ENCODE data around the gene NPTX1. TPM values are rescaled to one million over a fixed set of nuclear protein-coding genes. Genes with fewer than 3 reads are reported as not detected.

The NPTX1 gene
- total and polyA plus RNA-seq, 2 donors (not counting 1 experiment from before 2014, with no cell fraction given): 0.07 to 0.57 TPM

GRCh38 chr17:80423536-80424225 lies 52.7 kb downstream of the NPTX1 start:
- H3K4me1 ChIP-seq (ENCODE audit: control insufficient read depth in 2 of 2, insufficient read depth in 2 of 2, low read length in 2 of 2): peaks cover 37 to 39% of the 10 kb centered on the region in 2 donors
- TF ChIP-seq CTCF (IDR thresholded peaks at IDR 0.05) (no peak), EZH2 (IDR thresholded peaks at IDR 0.05; ENCODE audit: borderline replicate concordance, insufficient read depth, low read depth, low read length, poor library complexity, severe bottlenecking) (no peak)
- H3K36me3 ChIP-seq (replicated peaks in 1 of 2; ENCODE audit: control extremely low read depth in 1 of 2, control insufficient read depth in 1 of 2, extremely low read depth in 1 of 2, insufficient read depth in 2 of 2, low read length in 1 of 2): peaks cover 0 to 8% of the 10 kb centered on the region in 2 experiments
- peak overlapping the region; percentile 68 for H3K4me2 ChIP-seq (replicated peaks; ENCODE audit: low read depth, low read length, poor library complexity, severe bottlenecking)
- intact Hi-C loops (cut with micrococcal nuclease): no loop called here
- H3K4me3 Mint-ChIP-seq: no peak overlapping the region
- no peak for ATAC-seq (ENCODE audit: low read depth)
- no peak for DNase-seq
- ChIA-PET POLR2A (interaction anchor here (0.9 kb wide), 1 partner anchor 45 kb away, joined by 3 read pairs; no protein-coding TSS in a partner anchor), CTCF (interaction anchor here (1.0 to 6.7 kb wide), 4 partner anchors 152 to 600 kb away, joined by 3 to 75 read pairs (median 6); no protein-coding TSS in a partner anchor)
- H3K9me3 Mint-ChIP-seq (ENCODE audit: insufficient read depth): no peaks in the 10 kb centered on the region
- no peak overlapping the region for H3K27ac Mint-ChIP-seq
- H3K79me2 ChIP-seq (ENCODE audit: control insufficient read depth, insufficient read depth, low read length): peaks cover 3% of the 10 kb centered on the region
- H2AFZ ChIP-seq (ENCODE audit: insufficient read depth, low read depth, low read length, poor library complexity, severe bottlenecking): no peak overlapping the region
- no peaks in the 10 kb centered on the region for H3K27me3 Mint-ChIP-seq
- no peaks in the 10 kb centered on the region for H3K9me3 ChIP-seq (ENCODE audit: control extremely low read depth in 1 of 3, control insufficient read depth in 2 of 3, insufficient read depth in 1 of 3, low read length in 2 of 3)
- 82% methylated on average over 12 of the region's 13 CpGs for WGBS (ENCODE audit: insufficient coverage)
- peak overlapping the region in 1 of 2 donors; percentile 22 for H3K27ac ChIP-seq (ENCODE audit: low read length in 2 of 2)
- no peaks in the 10 kb centered on the region for H4K20me1 ChIP-seq (ENCODE audit: control insufficient read depth, insufficient read depth, low read length, poor library complexity, severe bottlenecking)
- H3K4me1 Mint-ChIP-seq: peaks cover 27% of the 10 kb centered on the region
- peak overlapping the region; percentile 39 for H3K9ac ChIP-seq (ENCODE audit: low read length)
- peaks cover 0 to 3% (median 0%) of the 10 kb centered on the region in 4 experiments for H3K27me3 ChIP-seq (replicated peaks in 1 of 4; ENCODE audit: control extremely low read depth in 1 of 4, control insufficient read depth in 3 of 4, insufficient read depth in 4 of 4, low read length in 3 of 4)
- H3K4me3 ChIP-seq (ENCODE audit: control extremely low read depth in 1 of 5, extremely low read depth in 1 of 5, insufficient read depth in 1 of 5, low read depth in 2 of 5, low read length in 4 of 5): no peak overlapping the region

DNA sequence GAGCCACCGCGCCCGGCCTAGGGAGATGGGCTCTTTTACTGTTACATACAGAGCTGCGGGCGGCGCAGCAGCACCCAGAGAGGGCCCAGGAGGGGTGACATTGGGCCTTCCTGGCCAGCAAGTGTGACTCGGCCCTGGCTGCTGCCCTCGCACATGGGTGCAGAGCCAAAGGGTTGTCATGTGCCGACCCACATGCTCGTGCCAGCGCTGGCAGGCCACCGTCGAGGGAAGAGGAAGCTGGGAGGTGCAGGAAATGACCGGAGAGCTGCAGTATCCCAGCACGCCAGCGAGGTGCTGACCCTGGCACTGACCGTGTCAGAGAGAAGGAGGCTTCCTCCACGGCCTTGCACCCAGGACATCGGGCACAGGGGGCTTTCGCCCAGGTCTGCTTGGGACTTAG lies 53.4 kb downstream of the NPTX1 start:
- peaks cover 30% of the 10 kb centered on the region for H3K4me1 Mint-ChIP-seq
- Histone ChIP-seq H3K4me2 (replicated peaks; ENCODE audit: low read depth, low read length, poor library complexity, severe bottlenecking) (no peak overlapping the region), H3K4me3 (ENCODE audit: control extremely low read depth in 1 of 5, extremely low read depth in 1 of 5, insufficient read depth in 1 of 5, low read depth in 2 of 5, low read length in 4 of 5) (no peak overlapping the region), H3K79me2 (ENCODE audit: control insufficient read depth, insufficient read depth, low read length) (peaks cover 3% of the 10 kb centered on the region), H4K20me1 (ENCODE audit: control insufficient read depth, insufficient read depth, low read length, poor library complexity, severe bottlenecking) (no peaks in the 10 kb centered on the region), H3K9me3 (ENCODE audit: control extremely low read depth in 1 of 3, control insufficient read depth in 2 of 3, insufficient read depth in 1 of 3, low read length in 2 of 3) (no peaks in the 10 kb centered on the region), H2AFZ (ENCODE audit: insufficient read depth, low read depth, low read length, poor library complexity, severe bottlenecking) (no peak overlapping the region), H3K27me3 (replicated peaks in 1 of 4; ENCODE audit: control extremely low read depth in 1 of 4, control insufficient read depth in 3 of 4, insufficient read depth in 4 of 4, low read length in 3 of 4) (peaks cover 0 to 3% (median 0%) of the 10 kb centered on the region in 4 experiments), H3K4me1 (ENCODE audit: control insufficient read depth in 2 of 2, insufficient read depth in 2 of 2, low read length in 2 of 2) (peaks cover 37 to 39% of the 10 kb centered on the region in 2 donors), H3K36me3 (replicated peaks in 1 of 2; ENCODE audit: control extremely low read depth in 1 of 2, control insufficient read depth in 1 of 2, extremely low read depth in 1 of 2, insufficient read depth in 2 of 2, low read length in 1 of 2) (peaks cover 0 to 8% of the 10 kb centered on the region in 2 experiments), H3K9ac (ENCODE audit: low read length) (no peak overlapping the region), H3K27ac (ENCODE audit: low read length in 2 of 2) (no peak overlapping the region)
- no peak overlapping the region for H3K27ac Mint-ChIP-seq
- no peaks in the 10 kb centered on the region for H3K27me3 Mint-ChIP-seq
- ATAC-seq (ENCODE audit: low read depth): no peak
- 85% methylated on average over 17 of the region's 20 CpGs for WGBS (ENCODE audit: insufficient coverage)
- POLR2A ChIA-PET: no interaction called here
- CTCF ChIA-PET: interaction anchor here (6.7 kb wide), 1 partner anchor 153 kb away, joined by 75 read pairs; no protein-coding TSS in a partner anchor
- TF ChIP-seq EZH2 (IDR thresholded peaks at IDR 0.05; ENCODE audit: borderline replicate concordance, insufficient read depth, low read depth, low read length, poor library complexity, severe bottlenecking) (no peak), CTCF (IDR thresholded peaks at IDR 0.05) (no peak)
- DNase-seq: no peak
- intact Hi-C loops (cut with micrococcal nuclease): no loop called here
- no peak overlapping the region for H3K4me3 Mint-ChIP-seq
- no peaks in the 10 kb centered on the region for H3K9me3 Mint-ChIP-seq (ENCODE audit: insufficient read depth)
